ENCODE measurements around the gene AVEN. TPM values are rescaled to one million over a fixed set of nuclear protein-coding genes. Genes with fewer than 3 reads are reported as not detected.
A peak's percentile ranks its signal among the peaks of the same experiment; 100 is the strongest.

Gene AVEN
- total and polyA plus RNA-seq, 2 experiments from 2014 or later = 7.7 to 10.3 TPM

DNA sequence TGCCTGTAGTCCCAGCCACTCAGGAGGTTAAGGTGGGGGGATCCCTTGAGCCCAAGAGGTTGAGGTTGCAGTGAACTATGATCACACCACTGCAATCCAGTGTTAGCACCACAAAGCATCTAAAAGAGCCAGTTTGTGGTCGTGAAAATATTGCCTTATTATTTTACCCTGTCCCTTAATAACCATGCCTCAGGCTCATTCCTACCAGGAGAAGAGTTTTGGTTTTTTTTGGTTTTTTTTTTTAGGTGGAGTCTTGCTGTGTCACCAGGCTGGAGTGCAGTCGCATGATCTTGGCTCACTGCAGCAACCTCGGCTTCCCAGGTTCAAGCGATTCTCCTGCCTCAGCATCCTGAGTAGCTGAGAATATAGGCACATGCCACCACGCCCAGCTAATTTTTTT is 17.9 kb upstream of the AVEN start:
- Histone ChIP-seq H3K27me3 (ENCODE audit: insufficient read depth) (no peaks in the 10 kb centered on the region), H3K4me3 (no peak overlapping the region), H3K4me2 (no peak overlapping the region), H4K20me1 (replicated peaks; ENCODE audit: insufficient read depth) (no peaks in the 10 kb centered on the region), H2AFZ (no peak overlapping the region), H3F3A (replicated peaks; ENCODE audit: low read depth) (no peaks in the 10 kb centered on the region), H3K9me2 (ENCODE audit: insufficient read depth) (0 out of 2 replicates have a peak, but pooled peaks cover 3% of the 10 kb centered on the region), H3K36me3 (ENCODE audit: insufficient read depth) (no peaks in the 10 kb centered on the region), H3K27ac (ENCODE audit: low read depth) (no peak overlapping the region), H3K4me1 (ENCODE audit: insufficient read depth) (no peaks in the 10 kb centered on the region), H3K79me2 (replicated peaks; ENCODE audit: insufficient read depth) (no peaks in the 10 kb centered on the region)
- Mint-ChIP-seq H3K27ac (no peak overlapping the region), H3K4me1 (no peaks in the 10 kb centered on the region), H3K27me3 (ENCODE audit: insufficient read depth, low read depth, poor library complexity) (no peaks in the 10 kb centered on the region), H3K9me3 (no peaks in the 10 kb centered on the region; the same call in 2 of the 3 replicates), H3K36me3 (ENCODE audit: low read depth) (no peaks in the 10 kb centered on the region; the same call in 2 of the 3 replicates), H3K4me3 (no peak overlapping the region)
- DNase-seq (ENCODE audit: low spot score) (no peak), ATAC-seq (no peak)
- no peak for TF ChIP-seq POLR2AphosphoS5 (IDR thresholded peaks at IDR 0.05; ENCODE audit: low read depth)
- no peak for TF ChIP-seq JUNB (IDR thresholded peaks at IDR 0.05; ENCODE audit: unreplicated experiment)

DNA sequence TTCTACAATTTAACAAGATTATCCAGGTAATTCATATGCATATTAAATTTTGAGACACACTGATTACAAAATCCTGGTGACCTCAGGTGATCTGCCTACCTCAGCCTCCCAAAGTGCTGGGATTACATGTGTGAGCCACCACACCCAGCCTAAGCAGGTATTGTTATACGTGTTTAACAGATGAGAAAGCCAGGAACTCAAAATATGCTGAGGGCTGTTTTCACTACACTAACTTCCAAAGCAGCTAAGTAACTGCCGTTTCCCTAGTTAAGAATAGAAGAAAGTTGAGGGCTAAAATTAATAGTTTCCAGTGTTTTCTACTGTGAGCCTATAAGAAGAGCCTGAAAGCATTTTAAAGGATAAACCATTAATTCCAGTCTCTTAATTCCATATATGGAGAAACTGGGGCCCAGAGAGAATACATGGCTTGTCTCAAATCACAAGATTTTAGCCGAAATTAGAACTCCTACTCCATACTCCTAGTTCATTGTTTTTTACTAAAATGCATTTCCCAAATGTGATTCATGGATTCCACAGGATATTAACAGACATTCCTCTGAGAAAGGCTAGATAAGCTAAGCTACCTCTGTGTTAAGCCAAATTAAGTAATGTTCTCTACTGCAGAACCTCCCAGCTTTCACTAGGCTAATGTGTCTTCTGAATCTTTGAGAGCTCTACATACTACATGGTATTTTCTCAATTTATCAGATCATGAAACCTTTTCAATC is 17.0 kb upstream of the AVEN start:
- 0 out of 2 replicates have a peak, but pooled peaks cover 3% of the 10 kb centered on the region for H3K9me2 ChIP-seq (ENCODE audit: insufficient read depth)
- Mint-ChIP-seq H3K27ac (no peak overlapping the region), H3K4me1 (no peaks in the 10 kb centered on the region), H3K36me3 (ENCODE audit: low read depth) (no peaks in the 10 kb centered on the region; the same call in 2 of the 3 replicates), H3K4me3 (no peak overlapping the region), H3K9me3 (peaks cover 8% of the 10 kb centered on the region), H3K27me3 (ENCODE audit: insufficient read depth, low read depth, poor library complexity) (no peaks in the 10 kb centered on the region)
- DNase-seq (ENCODE audit: low spot score) (no peak), ATAC-seq (no peak)
- H3K36me3 ChIP-seq (ENCODE audit: insufficient read depth) = no peaks in the 10 kb centered on the region
- no peak overlapping the region for H3K27ac ChIP-seq (ENCODE audit: low read depth)
- no peaks in the 10 kb centered on the region for H3K27me3 ChIP-seq (ENCODE audit: insufficient read depth)
- H3F3A ChIP-seq (replicated peaks; ENCODE audit: low read depth) = no peaks in the 10 kb centered on the region
- H3K4me1 ChIP-seq (ENCODE audit: insufficient read depth) = no peaks in the 10 kb centered on the region
- no peak overlapping the region for H3K4me2 ChIP-seq
- H4K20me1 ChIP-seq (replicated peaks; ENCODE audit: insufficient read depth) = no peaks in the 10 kb centered on the region
- H2AFZ ChIP-seq = 0 out of 2 replicates have a peak overlapping the region, but pooled peaks have one; percentile 50
- H3K4me3 ChIP-seq = no peak overlapping the region
- H3K79me2 ChIP-seq (replicated peaks; ENCODE audit: insufficient read depth) = no peaks in the 10 kb centered on the region
- TF ChIP-seq ZNF114 (CRISPR knock-in tag; IDR thresholded peaks at IDR 0.05) = no peak
- TF ChIP-seq EZH2 (IDR thresholded peaks at IDR 0.05; ENCODE audit: low read depth, unreplicated experiment) = no peak
- TF ChIP-seq, protein P1, sequence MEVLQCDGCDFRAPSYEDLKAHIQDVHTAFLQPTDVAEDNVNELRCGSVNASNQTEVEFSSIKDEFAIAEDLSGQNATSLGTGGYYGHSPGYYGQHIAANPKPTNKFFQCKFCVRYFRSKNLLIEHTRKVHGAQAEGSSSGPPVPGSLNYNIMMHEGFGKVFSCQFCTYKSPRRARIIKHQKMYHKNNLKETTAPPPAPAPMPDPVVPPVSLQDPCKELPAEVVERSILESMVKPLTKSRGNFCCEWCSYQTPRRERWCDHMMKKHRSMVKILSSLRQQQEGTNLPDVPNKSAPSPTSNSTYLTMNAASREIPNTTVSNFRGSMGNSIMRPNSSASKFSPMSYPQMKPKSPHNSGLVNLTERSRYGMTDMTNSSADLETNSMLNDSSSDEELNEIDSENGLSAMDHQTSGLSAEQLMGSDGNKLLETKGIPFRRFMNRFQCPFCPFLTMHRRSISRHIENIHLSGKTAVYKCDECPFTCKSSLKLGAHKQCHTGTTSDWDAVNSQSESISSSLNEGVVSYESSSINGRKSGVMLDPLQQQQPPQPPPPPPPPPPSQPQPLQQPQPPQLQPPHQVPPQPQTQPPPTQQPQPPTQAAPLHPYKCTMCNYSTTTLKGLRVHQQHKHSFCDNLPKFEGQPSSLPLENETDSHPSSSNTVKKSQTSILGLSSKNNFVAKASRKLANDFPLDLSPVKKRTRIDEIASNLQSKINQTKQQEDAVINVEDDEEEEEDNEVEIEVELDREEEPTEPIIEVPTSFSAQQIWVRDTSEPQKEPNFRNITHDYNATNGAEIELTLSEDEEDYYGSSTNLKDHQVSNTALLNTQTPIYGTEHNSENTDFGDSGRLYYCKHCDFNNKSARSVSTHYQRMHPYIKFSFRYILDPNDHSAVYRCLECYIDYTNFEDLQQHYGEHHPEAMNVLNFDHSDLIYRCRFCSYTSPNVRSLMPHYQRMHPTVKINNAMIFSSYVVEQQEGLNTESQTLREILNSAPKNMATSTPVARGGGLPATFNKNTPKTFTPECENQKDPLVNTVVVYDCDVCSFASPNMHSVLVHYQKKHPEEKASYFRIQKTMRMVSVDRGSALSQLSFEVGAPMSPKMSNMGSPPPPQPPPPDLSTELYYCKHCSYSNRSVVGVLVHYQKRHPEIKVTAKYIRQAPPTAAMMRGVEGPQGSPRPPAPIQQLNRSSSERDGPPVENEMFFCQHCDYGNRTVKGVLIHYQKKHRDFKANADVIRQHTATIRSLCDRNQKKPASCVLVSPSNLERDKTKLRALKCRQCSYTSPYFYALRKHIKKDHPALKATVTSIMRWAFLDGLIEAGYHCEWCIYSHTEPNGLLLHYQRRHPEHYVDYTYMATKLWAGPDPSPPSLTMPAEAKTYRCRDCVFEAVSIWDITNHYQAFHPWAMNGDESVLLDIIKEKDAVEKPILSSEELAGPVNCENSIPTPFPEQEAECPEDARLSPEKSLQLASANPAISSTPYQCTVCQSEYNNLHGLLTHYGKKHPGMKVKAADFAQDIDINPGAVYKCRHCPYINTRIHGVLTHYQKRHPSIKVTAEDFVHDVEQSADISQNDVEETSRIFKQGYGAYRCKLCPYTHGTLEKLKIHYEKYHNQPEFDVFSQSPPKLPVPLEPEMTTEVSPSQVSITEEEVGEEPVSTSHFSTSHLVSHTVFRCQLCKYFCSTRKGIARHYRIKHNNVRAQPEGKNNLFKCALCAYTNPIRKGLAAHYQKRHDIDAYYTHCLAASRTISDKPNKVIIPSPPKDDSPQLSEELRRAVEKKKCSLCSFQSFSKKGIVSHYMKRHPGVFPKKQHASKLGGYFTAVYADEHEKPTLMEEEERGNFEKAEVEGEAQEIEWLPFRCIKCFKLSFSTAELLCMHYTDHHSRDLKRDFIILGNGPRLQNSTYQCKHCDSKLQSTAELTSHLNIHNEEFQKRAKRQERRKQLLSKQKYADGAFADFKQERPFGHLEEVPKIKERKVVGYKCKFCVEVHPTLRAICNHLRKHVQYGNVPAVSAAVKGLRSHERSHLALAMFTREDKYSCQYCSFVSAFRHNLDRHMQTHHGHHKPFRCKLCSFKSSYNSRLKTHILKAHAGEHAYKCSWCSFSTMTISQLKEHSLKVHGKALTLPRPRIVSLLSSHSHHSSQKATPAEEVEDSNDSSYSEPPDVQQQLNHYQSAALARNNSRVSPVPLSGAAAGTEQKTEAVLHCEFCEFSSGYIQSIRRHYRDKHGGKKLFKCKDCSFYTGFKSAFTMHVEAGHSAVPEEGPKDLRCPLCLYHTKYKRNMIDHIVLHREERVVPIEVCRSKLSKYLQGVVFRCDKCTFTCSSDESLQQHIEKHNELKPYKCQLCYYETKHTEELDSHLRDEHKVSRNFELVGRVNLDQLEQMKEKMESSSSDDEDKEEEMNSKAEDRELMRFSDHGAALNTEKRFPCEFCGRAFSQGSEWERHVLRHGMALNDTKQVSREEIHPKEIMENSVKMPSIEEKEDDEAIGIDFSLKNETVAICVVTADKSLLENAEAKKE (CRISPR knock-in tag; IDR thresholded peaks at IDR 0.05) = no peak
- no peak for TF ChIP-seq EZH2phosphoT487 (IDR thresholded peaks at IDR 0.05; ENCODE audit: unreplicated experiment)
- TF ChIP-seq NANOG (IDR thresholded peaks at IDR 0.05; ENCODE audit: borderline replicate concordance) = no peak
- TF ChIP-seq, protein P2, sequence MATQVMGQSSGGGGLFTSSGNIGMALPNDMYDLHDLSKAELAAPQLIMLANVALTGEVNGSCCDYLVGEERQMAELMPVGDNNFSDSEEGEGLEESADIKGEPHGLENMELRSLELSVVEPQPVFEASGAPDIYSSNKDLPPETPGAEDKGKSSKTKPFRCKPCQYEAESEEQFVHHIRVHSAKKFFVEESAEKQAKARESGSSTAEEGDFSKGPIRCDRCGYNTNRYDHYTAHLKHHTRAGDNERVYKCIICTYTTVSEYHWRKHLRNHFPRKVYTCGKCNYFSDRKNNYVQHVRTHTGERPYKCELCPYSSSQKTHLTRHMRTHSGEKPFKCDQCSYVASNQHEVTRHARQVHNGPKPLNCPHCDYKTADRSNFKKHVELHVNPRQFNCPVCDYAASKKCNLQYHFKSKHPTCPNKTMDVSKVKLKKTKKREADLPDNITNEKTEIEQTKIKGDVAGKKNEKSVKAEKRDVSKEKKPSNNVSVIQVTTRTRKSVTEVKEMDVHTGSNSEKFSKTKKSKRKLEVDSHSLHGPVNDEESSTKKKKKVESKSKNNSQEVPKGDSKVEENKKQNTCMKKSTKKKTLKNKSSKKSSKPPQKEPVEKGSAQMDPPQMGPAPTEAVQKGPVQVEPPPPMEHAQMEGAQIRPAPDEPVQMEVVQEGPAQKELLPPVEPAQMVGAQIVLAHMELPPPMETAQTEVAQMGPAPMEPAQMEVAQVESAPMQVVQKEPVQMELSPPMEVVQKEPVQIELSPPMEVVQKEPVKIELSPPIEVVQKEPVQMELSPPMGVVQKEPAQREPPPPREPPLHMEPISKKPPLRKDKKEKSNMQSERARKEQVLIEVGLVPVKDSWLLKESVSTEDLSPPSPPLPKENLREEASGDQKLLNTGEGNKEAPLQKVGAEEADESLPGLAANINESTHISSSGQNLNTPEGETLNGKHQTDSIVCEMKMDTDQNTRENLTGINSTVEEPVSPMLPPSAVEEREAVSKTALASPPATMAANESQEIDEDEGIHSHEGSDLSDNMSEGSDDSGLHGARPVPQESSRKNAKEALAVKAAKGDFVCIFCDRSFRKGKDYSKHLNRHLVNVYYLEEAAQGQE (IDR thresholded peaks at IDR 0.05; ENCODE audit: unreplicated experiment) = no peak
- no peak for TF ChIP-seq ZNF331 (CRISPR knock-in tag; IDR thresholded peaks at IDR 0.05; ENCODE audit: low read depth)
- TF ChIP-seq, protein P3, sequence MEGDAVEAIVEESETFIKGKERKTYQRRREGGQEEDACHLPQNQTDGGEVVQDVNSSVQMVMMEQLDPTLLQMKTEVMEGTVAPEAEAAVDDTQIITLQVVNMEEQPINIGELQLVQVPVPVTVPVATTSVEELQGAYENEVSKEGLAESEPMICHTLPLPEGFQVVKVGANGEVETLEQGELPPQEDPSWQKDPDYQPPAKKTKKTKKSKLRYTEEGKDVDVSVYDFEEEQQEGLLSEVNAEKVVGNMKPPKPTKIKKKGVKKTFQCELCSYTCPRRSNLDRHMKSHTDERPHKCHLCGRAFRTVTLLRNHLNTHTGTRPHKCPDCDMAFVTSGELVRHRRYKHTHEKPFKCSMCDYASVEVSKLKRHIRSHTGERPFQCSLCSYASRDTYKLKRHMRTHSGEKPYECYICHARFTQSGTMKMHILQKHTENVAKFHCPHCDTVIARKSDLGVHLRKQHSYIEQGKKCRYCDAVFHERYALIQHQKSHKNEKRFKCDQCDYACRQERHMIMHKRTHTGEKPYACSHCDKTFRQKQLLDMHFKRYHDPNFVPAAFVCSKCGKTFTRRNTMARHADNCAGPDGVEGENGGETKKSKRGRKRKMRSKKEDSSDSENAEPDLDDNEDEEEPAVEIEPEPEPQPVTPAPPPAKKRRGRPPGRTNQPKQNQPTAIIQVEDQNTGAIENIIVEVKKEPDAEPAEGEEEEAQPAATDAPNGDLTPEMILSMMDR (conservative IDR thresholded peaks at IDR 0.05; ENCODE audit: low read depth in 2 of 2) = no peak

All from GM23338 (cell line).